C4-2B (cell line): Measurements from ENCODE around the gene NID2.

Experiments used
- H3K27ac ChIP-seq: fragments of 450-650 bp; 2 replicates; pipeline ENCODE4 v1.5.1; 2017
- ZFX ChIP-seq: fragments of 450-650 bp; IDR thresholded peaks from 2 replicates; pipeline ENCODE4 v1.6.1; 2017
- TF ChIP-seq, protein P1 (sequence below): fragments of 450-650 bp; conservative IDR thresholded peaks from 2 replicates; pipeline ENCODE4 v1.5.1; 2017; ENCODE audit warnings: mild to moderate bottlenecking

NID2 gene

GRCh38 chr14:52068615-52069306 is at the start of gene NID2:
NID2 (minus strand) TSS chr14:52069059; CDS start chr14:52068994, 65 bp downstream.
- TF ChIP-seq, protein P1, sequence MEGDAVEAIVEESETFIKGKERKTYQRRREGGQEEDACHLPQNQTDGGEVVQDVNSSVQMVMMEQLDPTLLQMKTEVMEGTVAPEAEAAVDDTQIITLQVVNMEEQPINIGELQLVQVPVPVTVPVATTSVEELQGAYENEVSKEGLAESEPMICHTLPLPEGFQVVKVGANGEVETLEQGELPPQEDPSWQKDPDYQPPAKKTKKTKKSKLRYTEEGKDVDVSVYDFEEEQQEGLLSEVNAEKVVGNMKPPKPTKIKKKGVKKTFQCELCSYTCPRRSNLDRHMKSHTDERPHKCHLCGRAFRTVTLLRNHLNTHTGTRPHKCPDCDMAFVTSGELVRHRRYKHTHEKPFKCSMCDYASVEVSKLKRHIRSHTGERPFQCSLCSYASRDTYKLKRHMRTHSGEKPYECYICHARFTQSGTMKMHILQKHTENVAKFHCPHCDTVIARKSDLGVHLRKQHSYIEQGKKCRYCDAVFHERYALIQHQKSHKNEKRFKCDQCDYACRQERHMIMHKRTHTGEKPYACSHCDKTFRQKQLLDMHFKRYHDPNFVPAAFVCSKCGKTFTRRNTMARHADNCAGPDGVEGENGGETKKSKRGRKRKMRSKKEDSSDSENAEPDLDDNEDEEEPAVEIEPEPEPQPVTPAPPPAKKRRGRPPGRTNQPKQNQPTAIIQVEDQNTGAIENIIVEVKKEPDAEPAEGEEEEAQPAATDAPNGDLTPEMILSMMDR, result no peak
- no peak for TF ChIP-seq ZFX
- H3K27ac ChIP-seq, result no peak within 1 kb of the TSS

- TF ChIP-seq, protein P1, result no peak
- no peak overlapping the region for H3K27ac ChIP-seq
These were observed 48.4 kb upstream of the NID2 start for GRCh38 chr14:52117111-52117832.

- no peak overlapping the region for H3K27ac ChIP-seq
These were observed 46.4 kb upstream of the NID2 start for GRCh38 chr14:52115286-52115685.

DNA sequence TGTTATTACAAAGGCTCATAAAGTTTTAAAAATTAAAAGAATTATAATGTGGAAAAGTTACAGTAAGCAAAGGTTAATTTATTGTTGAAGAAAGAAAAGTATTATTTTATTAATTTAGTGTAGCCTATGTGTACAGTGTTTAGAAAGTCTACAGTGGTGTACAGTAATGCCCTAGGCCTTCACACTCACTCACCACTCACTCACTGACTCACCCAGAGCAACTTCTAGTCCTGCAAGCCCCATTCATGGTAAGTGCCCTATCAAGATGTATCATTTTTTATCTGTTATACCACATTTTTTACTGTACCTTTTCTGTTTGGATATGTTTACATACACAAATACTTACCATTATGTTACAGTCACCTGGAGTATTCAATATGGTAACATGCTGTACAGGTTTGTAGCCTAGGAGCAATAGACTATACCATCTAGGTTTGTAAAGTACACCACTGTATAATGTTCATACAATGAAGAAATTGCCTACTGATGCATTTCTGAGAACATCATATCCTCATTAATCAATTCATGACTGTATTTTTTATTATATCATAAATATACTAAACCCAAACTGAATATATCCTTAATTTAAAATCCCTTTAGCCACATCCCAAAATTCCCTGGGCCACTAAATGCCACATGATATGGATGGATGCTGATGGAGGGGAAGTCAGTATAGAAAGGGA is 43.6 kb upstream of the NID2 start:
- H3K27ac ChIP-seq, result no peak overlapping the region

More at GRCh38 chr14:52115286-52115685, 46.4 kb upstream of the NID2 start:
- TF ChIP-seq, protein P1, result no peak
- TF ChIP-seq ZFX, result no peak

DNA sequence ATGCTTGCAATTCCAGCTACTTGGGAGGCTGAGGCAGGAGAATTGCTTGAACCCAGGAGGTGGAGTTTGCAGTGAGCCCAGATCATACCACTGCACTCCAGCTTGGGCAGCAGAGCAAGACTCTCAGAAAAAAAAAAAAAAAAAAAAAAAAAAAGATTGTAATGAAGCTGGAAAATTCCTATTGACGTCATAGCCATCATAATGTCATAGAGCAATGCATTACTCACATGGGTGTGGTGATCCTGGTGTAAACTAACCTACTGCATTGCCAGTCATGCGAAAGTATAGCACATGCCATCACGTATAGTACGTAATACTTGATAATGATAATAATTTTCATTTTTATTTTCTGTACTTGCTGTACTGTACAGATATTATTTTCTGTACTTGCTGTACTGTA is 42.7 kb upstream of the NID2 start:
- TF ChIP-seq ZFX, result no peak
- TF ChIP-seq, protein P1, result no peak
- H3K27ac ChIP-seq, result no peak overlapping the region

More for the DNA sequence above, 43.6 kb upstream of the NID2 start:
- TF ChIP-seq, protein P1, result no peak
- no peak for TF ChIP-seq ZFX

DNA sequence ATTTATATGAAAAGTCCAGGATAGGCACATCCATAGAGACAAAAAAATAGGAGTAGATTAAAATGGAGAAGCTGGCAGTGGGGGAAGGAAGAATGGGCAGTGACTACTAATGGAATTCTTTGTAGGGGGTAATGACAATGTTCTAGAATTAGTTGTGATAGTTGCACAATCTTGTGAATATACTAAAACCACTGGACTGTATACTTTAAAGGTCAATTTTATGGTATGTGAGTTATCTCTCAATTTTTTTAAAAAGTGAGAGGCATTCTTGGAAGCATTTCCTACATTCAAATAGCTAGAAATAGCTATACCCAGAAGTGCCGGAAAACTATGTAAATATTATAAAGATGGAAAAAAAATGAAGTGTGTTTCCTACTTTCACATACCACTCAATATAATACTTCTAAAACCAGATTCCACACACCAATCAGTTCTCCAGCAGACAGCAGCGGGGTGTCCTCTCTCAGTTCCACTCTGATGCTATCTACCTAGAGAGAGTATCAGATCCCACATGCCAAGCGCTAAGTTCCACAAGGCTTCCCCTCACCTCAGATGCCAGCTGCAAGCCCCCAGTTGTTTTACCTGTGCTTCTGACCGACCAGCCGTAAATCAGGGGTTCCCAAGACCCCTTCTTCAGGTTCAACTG is 41.7 kb upstream of the NID2 start:
- TF ChIP-seq ZFX, result no peak
- TF ChIP-seq, protein P1, result no peak
- H3K27ac ChIP-seq, result no peak overlapping the region
